ENCODE results near the gene NDNF.

Gene NDNF, protein sequence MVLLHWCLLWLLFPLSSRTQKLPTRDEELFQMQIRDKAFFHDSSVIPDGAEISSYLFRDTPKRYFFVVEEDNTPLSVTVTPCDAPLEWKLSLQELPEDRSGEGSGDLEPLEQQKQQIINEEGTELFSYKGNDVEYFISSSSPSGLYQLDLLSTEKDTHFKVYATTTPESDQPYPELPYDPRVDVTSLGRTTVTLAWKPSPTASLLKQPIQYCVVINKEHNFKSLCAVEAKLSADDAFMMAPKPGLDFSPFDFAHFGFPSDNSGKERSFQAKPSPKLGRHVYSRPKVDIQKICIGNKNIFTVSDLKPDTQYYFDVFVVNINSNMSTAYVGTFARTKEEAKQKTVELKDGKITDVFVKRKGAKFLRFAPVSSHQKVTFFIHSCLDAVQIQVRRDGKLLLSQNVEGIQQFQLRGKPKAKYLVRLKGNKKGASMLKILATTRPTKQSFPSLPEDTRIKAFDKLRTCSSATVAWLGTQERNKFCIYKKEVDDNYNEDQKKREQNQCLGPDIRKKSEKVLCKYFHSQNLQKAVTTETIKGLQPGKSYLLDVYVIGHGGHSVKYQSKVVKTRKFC

DNA sequence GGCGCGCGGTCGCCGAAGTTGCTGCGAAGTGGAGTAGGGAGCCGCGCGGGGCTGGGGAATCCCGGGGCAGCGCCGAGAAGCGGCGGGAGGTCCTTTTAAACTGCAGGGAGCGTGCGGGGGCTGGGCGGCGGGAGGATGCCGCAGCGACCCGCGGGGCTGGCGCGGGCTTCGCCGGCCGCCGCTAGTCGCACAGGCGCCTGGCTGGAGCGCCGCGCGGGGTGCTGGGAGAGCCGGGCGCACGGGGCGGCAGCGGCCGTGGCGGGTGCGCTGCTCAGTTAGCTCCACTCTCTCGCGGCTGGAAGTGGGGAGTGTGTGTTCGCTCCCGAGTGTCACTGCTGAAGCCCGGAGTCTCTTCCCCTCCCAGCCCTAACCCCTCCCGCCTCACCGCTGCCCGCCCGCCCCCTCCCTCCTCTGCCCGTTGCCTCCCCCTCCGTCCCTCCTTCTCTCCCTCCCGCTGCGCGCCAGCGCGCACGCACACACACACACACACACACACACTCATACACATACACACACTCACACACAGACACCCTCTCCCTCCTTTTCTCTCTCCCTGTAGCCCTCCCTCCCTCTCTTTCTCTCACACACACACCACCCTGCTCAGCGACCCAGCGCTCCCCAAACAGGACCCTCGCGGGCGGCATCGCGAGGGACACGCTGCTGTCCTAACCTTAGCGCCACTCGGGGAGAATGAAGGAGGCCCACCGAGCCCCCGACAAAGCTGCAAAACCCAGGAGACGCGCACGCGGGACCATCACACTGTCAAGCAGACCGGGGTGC is at the start of gene NDNF:
NDNF (minus strand) TSS at position 312 of the 780 bp plus-strand sequence. CDS start 26,698 bp downstream, outside the sequence.
- DNase-seq: no peak

GRCh38 chr4:121119715-121120114 is 47.4 kb upstream of the NDNF start:
- DNase-seq: no peak

DNA sequence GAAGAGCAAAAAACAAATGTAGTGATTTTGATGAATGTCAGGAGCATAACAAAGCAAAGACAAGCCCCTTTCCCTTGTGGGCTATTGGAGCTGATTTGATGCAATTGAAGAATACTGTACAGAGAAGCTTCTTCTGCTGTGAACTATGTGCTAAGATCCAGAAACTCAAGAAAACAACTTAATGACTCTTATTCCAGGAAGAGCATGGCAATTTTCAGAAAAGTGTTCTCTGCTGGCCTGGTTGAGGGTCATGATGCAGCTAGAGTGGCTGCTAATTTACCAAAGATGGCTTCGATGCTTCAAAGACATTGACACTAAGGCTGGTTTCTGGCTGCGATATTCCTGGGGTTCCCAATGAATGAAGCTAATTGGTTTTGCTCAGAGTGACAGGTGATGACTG is 46.0 kb upstream of the NDNF start:
- DNase-seq: no peak

GRCh38 chr4:121114756-121115155 is 42.4 kb upstream of the NDNF start:
- no peak for DNase-seq

DNA sequence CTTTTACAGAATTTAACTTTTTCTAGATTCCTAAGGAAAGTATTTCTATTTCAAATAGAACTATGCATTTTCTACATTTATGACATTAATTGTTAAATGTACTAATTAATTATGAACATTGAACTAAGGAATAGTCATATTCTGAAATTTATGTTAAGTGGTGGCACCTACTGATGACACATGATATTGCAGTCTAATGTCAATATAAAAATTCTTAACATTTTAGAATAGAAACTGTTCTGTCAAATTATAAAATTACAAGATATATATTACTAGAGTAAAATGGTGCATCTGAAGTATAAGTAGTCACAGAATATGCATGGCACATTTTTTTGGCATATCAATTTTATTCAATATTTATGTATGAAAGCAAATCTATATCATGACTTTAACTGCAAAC is 40.2 kb upstream of the NDNF start:
- DNase-seq: no peak

- peak; percentile 3 for DNase-seq
Measured at GRCh38 chr4:121108557-121108956, 36.2 kb upstream of the NDNF start.

GRCh38 chr4:121107507-121107906 is 35.2 kb upstream of the NDNF start:
- DNase-seq: no peak

DNA sequence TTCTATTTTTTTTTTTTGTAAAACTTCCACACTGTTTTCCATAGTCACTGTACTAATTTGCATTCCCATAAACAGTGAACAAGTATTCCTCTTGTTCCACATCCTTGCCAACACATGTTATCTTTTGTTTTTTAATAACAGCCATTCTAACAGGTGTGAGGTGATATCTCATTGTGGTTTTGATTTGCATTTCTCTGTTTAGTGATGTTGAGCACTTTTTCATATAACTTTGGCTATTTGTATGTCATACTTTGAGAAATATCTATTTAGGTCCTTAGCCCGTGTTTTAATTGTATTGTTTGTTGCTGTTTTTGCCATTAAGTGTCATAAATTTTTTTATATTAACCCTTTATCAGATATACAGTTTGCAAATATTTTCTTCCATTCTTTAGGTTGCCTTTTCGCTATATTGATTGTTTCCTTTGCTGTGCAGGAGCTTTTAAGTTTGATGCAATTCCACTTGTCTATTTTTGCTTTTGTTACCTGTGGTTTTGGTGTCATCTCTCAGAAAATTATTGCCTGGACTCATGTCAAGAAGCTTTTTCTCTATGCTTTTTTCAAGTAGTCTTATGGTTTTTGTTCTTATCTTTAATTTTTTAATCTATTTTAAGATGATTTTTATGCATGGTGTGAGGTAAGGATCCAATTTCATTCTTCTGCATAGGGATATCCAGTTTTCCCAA is 27.9 kb upstream of the NDNF start:
- DNase-seq: no peak

DNA sequence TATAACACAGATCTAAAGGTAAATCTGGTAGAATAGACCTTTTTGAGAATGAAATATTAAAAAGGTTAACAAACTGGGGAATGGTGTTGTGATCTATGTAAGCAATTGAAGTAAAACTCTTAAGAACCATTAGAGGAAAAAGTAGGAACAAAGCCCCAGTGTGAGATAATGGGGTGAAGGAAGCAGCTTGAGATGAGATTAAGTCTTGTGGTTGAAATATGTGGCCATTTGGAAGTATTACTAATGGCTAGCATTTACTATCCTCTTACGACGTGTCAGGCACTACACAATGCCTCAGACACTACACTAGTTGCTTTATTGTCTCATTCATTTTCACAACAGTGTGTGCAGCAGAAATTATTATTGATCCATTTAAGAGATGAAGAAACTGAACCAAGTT is 25.9 kb upstream of the NDNF start:
- DNase-seq: no peak

GRCh38 chr4:121096629-121097028 is 24.3 kb upstream of the NDNF start:
- peak; percentile 5 for DNase-seq

DNA sequence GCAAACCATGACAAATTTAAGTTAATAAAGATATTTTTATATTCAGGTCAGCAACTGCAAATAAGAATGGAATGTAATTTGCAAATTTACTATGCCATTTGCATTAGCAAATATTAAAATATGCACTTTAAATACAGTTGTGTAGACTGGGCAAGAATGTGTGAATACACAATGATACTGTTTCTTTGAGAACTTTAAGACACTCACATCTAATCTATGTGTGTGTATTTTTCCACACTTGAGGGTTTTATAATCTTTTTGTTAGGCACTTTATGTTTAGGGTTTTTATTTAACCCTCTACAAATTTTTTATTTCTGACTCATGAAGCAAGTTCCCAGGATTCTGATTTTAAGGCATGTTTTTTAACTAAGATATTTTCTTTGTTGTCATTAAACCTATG is 23.9 kb upstream of the NDNF start:
- no peak for DNase-seq

GRCh38 chr4:121094297-121094966 is 22.1 kb upstream of the NDNF start:
- no peak for DNase-seq

DNA sequence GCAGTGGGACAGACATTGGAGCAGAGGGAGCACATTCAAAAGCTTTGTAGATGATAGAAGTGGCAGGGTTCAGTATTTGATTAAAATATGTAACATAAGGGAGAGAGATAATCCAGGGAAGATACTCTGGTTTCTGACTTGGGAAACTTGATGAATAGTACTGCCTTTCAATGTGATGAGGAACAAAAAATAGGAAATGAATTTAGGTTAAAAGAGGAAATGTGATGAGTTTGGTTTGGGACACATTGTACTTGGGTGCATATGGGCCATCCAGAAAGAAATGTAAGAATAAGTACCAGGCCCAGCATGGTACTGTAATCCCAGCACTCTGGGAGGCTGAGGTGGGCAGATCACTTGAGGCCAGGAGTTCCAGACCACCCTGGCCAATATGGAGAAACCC is 20.9 kb upstream of the NDNF start:
- no peak for DNase-seq

DNA sequence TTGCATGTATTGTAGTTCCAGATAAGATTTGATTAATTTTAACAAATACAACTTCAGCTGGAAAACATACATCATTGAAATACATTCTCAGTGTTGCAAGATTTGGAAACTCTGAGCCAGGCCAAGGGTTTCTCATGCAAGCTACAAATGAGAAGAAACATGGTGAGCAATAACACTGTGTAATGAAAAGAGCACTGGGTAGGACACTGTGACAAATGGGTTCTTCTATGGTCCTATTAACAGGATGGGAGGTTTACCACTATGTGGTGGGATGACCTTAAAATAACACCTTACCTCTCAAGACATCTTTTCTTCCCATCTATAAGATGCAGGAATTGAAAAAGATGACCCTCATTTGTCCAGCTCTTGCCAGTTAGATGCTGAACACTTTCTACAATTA is 19.6 kb upstream of the NDNF start:
- DNase-seq: no peak

DNA sequence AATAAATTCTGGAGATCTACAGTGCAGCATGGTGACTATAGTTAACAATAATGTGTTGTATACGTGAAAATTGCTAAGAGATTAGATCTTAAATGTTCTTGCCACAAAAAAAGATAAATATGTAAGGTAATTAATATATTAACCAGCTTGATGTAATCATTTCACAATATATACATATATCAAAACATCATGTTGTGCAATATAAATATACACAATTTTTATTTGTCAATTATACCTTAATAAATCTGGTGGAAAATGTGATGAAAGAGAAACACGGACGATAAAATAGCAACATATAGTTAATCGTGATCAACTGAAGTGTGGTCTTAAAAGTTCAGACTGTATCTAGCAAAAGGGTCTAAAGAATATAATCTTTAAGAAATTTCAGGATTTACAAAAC is 16.5 kb upstream of the NDNF start:
- DNase-seq: no peak

- no peak for DNase-seq
Measured at GRCh38 chr4:121079376-121079775, 7.0 kb upstream of the NDNF start.

DNA sequence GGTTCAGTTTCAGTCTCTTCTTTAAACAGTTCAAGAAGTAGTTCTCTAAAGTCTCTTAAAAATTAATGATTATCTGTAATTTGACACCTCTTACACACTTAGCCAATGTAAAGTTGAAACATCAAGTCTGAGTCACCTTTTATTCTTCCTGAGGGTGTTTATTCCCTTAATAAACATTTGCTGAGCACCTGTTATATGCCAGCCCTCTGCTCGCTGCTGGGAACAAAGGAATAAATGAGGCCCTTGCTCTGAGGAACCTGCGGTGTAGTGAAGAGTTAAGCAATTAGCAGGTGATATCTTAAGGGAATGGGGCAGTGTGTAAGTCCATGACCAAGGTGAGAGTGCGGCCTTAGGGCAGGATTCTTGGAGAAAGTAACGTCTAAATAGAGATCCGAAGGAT is 5.2 kb upstream of the NDNF start:
- no peak for DNase-seq

GRCh38 chr4:121076416-121076815 is 4.1 kb upstream of the NDNF start:
- no peak for DNase-seq

DNA sequence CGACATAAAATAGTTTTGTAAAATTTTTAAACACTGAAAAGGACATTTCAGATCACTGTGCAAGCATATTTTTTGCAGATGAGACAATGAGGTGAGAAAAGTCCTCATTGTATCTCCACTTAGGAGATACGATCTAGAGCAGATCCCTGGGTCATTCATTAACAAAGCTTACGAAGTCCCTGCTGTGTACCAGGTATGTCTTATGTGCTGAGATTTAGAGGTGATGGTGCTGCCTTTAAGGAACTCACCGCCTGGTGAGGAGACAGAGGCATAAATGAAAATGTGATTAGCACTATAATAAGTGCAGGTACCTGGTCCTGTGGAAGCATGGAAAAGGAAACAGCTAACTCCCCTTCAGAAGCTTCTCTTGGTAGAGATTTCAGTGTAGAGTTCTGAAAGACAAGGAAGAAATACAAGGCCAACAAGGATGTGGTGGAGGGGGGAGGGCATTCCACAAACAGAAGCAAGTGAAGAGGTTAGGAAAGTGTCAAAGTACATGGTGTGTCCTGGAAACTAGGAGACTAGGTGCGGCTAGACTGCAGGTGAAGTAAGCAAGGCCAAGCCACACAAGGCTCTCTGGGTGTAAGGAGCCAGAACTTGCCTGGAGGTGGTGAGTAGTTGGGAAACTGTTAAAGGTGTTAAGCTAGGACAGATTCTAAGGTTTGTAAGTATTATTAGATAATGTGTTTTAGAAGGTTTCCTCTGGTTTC is 1.5 kb upstream of the NDNF start:
- no peak for DNase-seq

- no peak for DNase-seq
Measured at GRCh38 chr4:121073004-121073435, 685 bp upstream of the NDNF start.

- DNase-seq: no peak
Measured at GRCh38 chr4:121071640-121072223, 603 bp downstream of the NDNF start.

Measured in NCI-H1092 treated with DMSO at 0.1 percent for 48 hours (cell line).